ENCODE data around the gene EXD3. TPM values are rescaled to one million over a fixed set of nuclear protein-coding genes. Genes with fewer than 3 reads are reported as not detected.
A peak's percentile ranks its signal among the peaks of the same experiment; 100 is the strongest.

The EXD3 gene
- total and polyA plus RNA-seq, 9 of the 15 experiments (the other 6 are each of a cell fraction or from before 2014, with no cell fraction given): 0.29 to 12.5 (median 3.9) TPM

DNA sequence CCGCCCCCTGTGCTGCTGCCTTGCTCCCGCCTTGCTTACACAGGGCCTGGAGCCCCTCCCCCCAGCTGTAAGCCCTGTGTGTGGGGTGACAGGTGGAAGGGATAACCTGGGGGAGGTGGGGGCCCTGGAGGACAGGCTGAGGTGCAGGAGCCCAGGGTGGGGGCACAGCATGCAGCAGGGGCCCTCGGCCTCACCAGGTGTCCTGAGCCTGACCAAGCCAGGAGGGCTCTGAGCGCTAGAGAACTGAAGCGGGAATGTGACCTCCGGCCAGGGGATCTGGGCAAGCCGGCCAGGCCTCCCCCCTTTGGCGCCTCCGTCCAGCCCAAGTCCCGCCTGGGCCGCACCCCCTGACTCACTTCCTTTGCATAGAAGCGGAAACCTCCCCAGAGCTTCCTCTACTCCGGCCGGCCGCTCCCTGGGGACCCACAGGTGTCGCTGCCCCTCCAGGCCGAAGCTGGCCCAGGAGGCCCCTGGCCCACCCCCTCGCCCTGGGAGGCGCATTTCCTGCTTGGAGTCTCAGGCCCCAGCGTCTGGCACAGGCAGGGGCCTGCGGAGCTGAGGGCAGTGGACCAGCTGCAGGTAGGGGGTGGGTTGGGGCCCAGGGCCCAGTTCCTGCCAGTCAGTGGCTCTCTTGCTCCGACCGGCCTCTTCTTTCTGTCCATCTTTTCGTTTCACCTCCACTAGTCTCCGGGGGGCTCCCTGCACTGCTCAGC is 145.5 kb downstream of the EXD3 start, which contains the start of gene TOR4A (continued):
- TF ChIP-seq ZBTB11 (CRISPR knock-in tag; IDR thresholded peaks at IDR 0.05): peak in 2 of 3 experiments; percentile 79 to 96; a peak in 4 of 6 replicates
- TF ChIP-seq GABPB1 (CRISPR knock-in tag; IDR thresholded peaks at IDR 0.05): peak; percentile 77; the same call in 1 of the 2 replicates
- no peak for TF ChIP-seq DLX4 (CRISPR knock-in tag; IDR thresholded peaks at IDR 0.05)
- TF ChIP-seq, protein P1, sequence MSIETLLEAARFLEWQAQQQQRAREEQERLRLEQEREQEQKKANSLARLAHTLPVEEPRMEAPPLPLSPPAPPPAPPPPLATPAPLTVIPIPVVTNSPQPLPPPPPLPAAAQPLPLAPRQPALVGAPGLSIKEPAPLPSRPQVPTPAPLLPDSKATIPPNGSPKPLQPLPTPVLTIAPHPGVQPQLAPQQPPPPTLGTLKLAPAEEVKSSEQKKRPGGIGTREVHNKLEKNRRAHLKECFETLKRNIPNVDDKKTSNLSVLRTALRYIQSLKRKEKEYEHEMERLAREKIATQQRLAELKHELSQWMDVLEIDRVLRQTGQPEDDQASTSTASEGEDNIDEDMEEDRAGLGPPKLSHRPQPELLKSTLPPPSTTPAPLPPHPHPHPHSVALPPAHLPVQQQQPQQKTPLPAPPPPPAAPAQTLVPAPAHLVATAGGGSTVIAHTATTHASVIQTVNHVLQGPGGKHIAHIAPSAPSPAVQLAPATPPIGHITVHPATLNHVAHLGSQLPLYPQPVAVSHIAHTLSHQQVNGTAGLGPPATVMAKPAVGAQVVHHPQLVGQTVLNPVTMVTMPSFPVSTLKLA (conservative IDR thresholded peaks at IDR 0.05): peak; percentile 84 to 91
- no peak for TF ChIP-seq TCF7L2 (IDR thresholded peaks at IDR 0.05; ENCODE audit: low read depth, low read length)
- TF ChIP-seq SMARCB1 (IDR thresholded peaks at IDR 0.05; ENCODE audit: insufficient read length, low read depth): no peak
- no peak for TF ChIP-seq HMG20A (CRISPR knock-in tag; conservative IDR thresholded peaks at IDR 0.05)
- peak in 1 of 2 experiments; percentile 66; a peak in 1 of 4 replicates for TF ChIP-seq HDAC1 (IDR thresholded peaks at IDR 0.05)
- peak; percentile 35; the same call in 1 of the 2 replicates for TF ChIP-seq ARID1B (IDR thresholded peaks at IDR 0.05)
- no peak for TF ChIP-seq GTF2A2 (tag; IDR thresholded peaks at IDR 0.05)
- TF ChIP-seq SRSF3 (IDR thresholded peaks at IDR 0.05; ENCODE audit: insufficient read depth, low read length): no peak
- no peak for TF ChIP-seq ILF3 (IDR thresholded peaks at IDR 0.05; ENCODE audit: borderline replicate concordance)
- TF ChIP-seq, protein P2, sequence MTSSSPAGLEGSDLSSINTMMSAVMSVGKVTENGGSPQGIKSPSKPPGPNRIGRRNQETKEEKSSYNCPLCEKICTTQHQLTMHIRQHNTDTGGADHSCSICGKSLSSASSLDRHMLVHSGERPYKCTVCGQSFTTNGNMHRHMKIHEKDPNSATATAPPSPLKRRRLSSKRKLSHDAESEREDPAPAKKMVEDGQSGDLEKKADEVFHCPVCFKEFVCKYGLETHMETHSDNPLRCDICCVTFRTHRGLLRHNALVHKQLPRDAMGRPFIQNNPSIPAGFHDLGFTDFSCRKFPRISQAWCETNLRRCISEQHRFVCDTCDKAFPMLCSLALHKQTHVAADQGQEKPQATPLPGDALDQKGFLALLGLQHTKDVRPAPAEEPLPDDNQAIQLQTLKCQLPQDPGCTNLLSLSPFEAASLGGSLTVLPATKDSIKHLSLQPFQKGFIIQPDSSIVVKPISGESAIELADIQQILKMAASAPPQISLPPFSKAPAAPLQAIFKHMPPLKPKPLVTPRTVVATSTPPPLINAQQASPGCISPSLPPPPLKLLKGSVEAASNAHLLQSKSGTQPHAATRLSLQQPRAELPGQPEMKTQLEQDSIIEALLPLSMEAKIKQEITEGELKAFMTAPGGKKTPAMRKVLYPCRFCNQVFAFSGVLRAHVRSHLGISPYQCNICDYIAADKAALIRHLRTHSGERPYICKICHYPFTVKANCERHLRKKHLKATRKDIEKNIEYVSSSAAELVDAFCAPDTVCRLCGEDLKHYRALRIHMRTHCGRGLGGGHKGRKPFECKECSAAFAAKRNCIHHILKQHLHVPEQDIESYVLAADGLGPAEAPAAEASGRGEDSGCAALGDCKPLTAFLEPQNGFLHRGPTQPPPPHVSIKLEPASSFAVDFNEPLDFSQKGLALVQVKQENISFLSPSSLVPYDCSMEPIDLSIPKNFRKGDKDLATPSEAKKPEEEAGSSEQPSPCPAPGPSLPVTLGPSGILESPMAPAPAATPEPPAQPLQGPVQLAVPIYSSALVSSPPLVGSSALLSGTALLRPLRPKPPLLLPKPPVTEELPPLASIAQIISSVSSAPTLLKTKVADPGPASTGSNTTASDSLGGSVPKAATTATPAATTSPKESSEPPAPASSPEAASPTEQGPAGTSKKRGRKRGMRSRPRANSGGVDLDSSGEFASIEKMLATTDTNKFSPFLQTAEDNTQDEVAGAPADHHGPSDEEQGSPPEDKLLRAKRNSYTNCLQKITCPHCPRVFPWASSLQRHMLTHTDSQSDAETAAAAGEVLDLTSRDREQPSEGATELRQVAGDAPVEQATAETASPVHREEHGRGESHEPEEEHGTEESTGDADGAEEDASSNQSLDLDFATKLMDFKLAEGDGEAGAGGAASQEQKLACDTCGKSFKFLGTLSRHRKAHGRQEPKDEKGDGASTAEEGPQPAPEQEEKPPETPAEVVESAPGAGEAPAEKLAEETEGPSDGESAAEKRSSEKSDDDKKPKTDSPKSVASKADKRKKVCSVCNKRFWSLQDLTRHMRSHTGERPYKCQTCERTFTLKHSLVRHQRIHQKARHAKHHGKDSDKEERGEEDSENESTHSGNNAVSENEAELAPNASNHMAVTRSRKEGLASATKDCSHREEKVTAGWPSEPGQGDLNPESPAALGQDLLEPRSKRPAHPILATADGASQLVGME (CRISPR knock-in tag; IDR thresholded peaks at IDR 0.05): no peak
